ENCODE data around the gene SPCS3.

Gene SPCS3

DNA sequence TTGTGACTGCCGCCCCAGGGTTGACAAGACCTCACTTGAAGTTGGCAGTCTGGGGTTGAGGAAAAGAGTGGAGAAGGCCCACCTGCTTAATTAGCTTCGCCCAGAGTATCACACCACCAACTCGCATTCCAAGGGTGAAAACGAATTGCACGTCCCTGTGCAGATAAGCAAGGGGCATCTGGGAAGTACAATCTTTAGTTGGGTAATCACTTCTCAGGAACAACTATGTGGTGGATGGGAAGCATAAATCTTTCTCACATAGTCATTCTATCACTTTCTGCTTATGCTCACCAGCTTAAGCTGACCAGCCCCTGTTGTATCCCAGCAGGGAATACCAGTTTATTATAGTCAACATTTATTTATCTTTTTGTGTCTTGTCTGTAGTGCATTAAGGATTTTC is 14.3 kb downstream of the SPCS3 start:
- TF ChIP-seq, protein P1, sequence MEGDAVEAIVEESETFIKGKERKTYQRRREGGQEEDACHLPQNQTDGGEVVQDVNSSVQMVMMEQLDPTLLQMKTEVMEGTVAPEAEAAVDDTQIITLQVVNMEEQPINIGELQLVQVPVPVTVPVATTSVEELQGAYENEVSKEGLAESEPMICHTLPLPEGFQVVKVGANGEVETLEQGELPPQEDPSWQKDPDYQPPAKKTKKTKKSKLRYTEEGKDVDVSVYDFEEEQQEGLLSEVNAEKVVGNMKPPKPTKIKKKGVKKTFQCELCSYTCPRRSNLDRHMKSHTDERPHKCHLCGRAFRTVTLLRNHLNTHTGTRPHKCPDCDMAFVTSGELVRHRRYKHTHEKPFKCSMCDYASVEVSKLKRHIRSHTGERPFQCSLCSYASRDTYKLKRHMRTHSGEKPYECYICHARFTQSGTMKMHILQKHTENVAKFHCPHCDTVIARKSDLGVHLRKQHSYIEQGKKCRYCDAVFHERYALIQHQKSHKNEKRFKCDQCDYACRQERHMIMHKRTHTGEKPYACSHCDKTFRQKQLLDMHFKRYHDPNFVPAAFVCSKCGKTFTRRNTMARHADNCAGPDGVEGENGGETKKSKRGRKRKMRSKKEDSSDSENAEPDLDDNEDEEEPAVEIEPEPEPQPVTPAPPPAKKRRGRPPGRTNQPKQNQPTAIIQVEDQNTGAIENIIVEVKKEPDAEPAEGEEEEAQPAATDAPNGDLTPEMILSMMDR (IDR thresholded peaks at IDR 0.05; ENCODE audit: insufficient read depth, low read length, missing control alignments): no peak
- ChIA-PET CTCF (interaction anchor here (0.8 to 2.5 kb wide), 2 partner anchors 183 to 380 kb away, joined by 3 to 7 read pairs; no protein-coding TSS in a partner anchor), POLR2A (interaction anchor here (1.1 kb wide), 1 partner anchor 14 kb away, joined by 3 read pairs; no protein-coding TSS in a partner anchor)
- no peak overlapping the region for H3K4me3 ChIP-seq (ENCODE audit: low read depth, low read length)
- no peak for DNase-seq (ENCODE audit: low read depth, low spot score)

DNA sequence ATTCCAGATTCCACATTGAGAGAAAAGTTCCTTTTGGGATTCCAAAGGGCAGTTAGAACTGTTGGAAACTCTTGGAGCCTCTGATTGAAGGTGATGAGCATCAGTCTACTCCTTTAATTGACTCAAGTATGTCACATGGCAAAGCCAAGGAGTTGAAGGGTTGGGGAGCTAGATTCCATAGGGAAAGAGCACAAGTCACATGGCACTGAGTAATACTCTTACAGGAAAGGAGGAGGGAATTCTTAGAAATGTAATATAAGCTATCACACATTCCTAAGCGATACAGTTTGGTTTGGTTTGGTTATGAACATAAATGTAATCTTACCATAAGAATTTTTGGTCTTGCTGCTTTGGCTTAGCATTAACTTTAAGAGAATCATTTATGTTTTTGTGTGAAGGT is 15.7 kb downstream of the SPCS3 start:
- no peak overlapping the region for H3K4me3 ChIP-seq (ENCODE audit: low read depth, low read length)
- POLR2A ChIA-PET: no interaction called here
- no peak for DNase-seq (ENCODE audit: low read depth, low spot score)
- CTCF ChIA-PET: interaction anchor here (1.0 to 1.7 kb wide), 2 partner anchors 10 to 185 kb away, joined by 4 read pairs; no protein-coding TSS in a partner anchor
- TF ChIP-seq, protein P1 (IDR thresholded peaks at IDR 0.05; ENCODE audit: insufficient read depth, low read length, missing control alignments): no peak

DNA sequence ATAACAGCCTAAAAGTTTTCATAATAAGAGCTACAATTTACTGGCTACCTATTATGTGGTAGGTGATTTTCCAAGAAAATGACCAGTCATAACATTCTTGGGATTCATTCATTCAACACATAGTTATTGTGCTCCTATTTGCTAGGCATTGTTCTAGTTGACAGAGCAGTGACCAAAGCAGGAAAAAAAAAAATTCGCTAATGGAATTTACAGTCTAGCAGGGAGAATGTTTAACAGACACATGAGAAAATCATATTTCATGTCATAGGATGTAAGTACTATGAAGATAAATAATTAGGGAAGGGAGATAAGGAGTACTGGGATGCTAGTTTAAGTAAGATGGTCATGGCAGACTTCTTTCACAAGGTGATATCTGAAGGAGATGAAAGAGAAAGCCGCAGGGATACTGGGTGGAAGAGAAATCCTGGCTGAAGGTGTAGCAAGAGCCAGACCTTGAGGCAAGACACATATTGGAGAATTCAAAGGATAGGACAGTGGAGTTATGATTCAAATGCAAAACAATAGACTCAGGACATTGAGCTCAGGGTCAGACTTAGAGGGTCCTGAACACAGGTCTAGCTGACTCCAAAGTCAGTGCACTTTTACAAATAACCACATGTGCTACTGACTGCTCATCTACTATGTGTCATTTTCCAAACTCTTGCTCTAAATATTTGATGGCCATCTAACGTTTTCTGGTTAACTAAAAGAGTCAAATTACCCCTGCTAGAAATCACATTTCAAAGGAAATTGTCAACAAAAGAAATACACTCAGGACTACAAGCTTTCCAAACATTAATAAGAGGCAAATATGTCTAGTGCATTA is 20.4 kb downstream of the SPCS3 start:
- no peak for DNase-seq (ENCODE audit: low read depth, low spot score)
- CTCF ChIA-PET: interaction anchor here (0.6 to 3.8 kb wide), 40 partner anchors 8 to 1345 kb away, joined by 3 to 83 read pairs (median 5); no protein-coding TSS in a partner anchor
- H3K4me3 ChIP-seq (ENCODE audit: low read depth, low read length): no peak overlapping the region
- POLR2A ChIA-PET: no interaction called here
- TF ChIP-seq, protein P1 (IDR thresholded peaks at IDR 0.05; ENCODE audit: insufficient read depth, low read length, missing control alignments): no peak

DNA sequence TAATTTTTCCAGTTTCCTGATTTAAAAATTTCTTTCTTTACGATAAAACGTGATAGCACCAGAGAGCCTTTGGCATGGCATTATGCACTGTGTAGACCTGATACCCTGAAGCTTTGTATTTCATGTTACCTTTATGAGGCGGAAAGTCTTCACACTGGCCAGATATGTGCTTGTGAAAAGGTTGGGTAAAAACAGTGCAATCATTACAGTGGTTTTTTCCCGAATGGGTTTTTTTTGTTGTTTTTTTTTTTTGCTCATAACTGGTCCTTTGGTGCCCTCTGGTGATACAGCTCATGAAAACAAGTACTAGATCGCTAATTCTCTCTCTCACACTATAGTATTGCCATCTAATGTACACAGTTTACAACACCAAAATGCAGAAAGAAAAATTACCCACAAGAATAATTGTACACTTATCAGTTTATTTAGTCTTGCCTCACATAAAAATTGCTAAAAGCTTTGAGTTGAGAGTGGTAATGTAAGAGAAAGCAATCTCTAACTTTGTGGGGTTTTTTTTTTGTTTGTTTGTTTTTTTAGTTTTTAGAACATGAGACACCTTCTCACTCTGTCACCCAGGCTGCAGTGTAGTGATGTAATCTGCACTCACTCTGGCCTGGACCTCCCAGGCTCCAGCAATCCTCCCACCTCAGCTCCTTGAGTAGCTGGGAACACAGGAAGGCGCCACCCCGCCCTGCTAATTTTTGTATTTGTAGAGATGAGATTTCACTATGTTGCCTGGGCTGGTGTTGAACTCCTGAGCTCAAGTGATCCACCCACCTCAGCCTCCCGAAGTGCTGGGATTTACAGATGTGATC is 21.3 kb downstream of the SPCS3 start:
- TF ChIP-seq, protein P1 (IDR thresholded peaks at IDR 0.05; ENCODE audit: insufficient read depth, low read length, missing control alignments): peak; percentile 40
- CTCF ChIA-PET: interaction anchor here (0.6 to 3.8 kb wide), 49 partner anchors 9 to 1344 kb away, joined by 3 to 83 read pairs (median 5); no protein-coding TSS in a partner anchor
- no peak for DNase-seq (ENCODE audit: low read depth, low spot score)
- no peak overlapping the region for H3K4me3 ChIP-seq (ENCODE audit: low read depth, low read length)
- POLR2A ChIA-PET: no interaction called here

DNA sequence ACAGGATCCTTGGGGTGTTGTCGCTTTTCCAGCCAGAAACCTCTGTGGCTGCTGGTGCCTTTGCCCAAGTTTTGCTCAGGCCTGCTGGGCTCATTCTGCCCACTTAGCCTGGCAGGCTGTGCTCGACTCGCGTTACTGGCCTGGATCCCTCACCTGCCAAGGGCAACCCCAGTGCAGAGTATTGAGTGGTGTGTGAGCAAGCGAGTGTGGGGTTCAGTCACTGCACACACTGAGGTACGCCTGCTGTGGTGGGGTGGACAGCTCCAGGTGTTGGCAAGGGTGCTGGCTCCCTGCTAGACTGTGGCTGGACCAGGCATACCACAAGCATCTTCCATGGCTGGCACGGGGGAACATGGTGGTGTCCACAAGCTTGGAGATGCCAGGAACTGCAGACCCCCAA is 22.6 kb downstream of the SPCS3 start:
- TF ChIP-seq, protein P1 (IDR thresholded peaks at IDR 0.05; ENCODE audit: insufficient read depth, low read length, missing control alignments): no peak

More for the DNA sequence above, 22.6 kb downstream of the SPCS3 start:
- ChIA-PET CTCF (interaction anchor here (1.0 to 3.8 kb wide), 20 partner anchors 11 to 705 kb away, joined by 3 to 83 read pairs (median 8); no protein-coding TSS in a partner anchor), POLR2A (no interaction called here)
- no peak for DNase-seq (ENCODE audit: low read depth, low spot score)
- no peak overlapping the region for H3K4me3 ChIP-seq (ENCODE audit: low read depth, low read length)
